GM19023 (cell line): ENCODE results near the gene ADA.

ENCODE experiments used
- ATAC-seq: cut with Tn5 transposase; IDR thresholded peaks from one replicate; pipeline ENCODE4 v1.9.1; 2021; ENCODE audit warnings: mild to moderate bottlenecking, moderate library complexity; ENCODE audit not compliant: unreplicated experiment

ADA gene

DNA sequence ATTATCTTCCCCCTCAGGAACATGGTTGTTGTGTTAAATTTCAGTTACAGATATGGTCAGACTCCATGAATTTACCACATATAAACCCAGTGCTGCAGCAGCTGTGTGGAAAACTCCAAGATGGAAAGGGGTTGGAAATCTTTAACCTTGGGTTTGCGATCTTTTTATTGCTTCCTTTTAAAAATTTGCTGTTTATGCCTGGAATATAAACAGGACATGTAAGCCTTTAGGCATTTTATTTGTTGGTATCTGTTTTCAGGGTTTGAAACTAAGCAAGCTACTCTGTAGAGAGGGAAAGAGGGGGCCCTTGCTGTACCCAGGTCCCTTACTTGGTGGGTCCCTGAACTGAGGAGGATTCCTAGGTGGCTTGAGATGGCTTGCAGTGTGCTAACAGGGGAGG, 68.3 kb downstream of the ADA start:
- no peak for ATAC-seq

- ATAC-seq = no peak
Observed at GRCh38 chr20:44582311-44583025, 69.0 kb downstream of the ADA start, which contains the start of gene PKIG. Gene PKIG, plus strand, starts transcription at chr20:44582579. Its CDS starts 31,978 bp downstream, at chr20:44614557.

DNA sequence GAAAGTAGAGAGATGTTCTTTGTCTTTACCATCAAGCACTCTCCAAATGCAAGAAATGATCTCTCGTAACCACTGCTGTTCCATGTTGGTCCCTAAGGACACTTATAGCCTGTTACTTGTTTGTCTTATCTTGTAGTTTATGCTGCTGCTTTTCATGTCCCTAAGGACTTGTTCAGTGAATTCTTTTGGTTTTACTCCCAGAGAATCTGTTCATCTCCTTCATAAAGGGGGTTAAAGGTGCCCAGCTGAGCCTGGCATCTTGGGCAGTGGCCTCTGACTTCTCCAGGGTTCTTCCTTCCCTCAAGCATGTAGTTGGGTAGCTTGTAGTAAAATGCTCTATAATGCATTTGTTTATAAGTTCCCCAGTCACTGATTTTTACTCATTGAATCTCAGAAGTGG, 70.0 kb downstream of the ADA start:
- ATAC-seq = no peak

DNA sequence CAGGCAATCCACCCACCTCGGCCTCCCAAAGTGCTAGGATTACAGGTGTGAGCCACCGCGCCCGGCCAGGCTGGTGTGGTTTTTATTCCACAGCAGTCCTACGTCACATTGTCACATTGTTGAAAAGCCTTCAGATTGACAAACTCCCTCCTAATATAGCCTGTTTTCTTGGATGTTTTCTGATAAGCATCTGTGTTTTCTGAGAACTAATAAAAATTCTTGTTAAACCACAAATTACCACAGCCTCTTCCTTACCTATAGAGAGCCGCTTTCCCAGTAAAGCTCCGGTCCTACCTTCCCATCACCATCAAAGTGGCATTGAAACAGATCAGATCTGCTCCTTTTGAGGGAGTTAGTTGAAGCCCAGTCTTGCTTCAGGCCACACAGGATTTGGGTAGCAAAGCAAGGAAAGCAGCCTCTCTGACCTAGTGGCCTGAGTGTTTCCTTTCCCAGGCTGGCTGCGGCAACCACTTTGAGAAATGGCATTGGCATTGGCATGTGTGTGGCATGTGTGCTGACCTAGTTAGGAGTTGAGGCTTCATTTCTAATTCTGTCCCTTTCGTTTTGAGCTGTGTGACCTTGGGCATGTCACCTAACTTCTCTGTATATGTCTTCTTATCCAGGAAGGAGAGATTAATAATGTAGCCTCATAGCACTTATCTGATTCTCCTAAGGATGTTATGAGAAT, 70.8 kb downstream of the ADA start:
- ATAC-seq = no peak

- ATAC-seq = no peak
Observed at GRCh38 chr20:44579313-44580081, 72.0 kb downstream of the ADA start.

DNA sequence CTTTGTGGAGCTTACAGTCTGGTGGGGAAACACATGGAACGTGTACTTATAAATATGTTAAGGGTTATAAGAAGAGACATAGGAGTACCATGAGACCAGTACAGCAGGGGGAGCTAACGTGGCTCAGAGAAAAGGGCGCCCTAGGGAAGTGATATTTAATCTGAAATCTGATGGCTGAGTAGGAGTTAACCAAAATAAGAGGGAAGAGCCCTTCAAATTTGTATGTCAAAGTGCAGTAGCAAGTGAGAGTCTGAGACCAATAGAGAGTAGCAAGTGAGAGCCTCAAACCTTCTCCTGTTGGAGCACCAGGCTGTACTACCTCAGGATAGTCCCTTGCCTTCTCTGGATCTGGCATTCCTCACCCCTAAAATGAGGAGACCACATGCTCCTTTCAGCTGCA, 75.2 kb downstream of the ADA start:
- no peak for ATAC-seq

- no peak for ATAC-seq
Observed at GRCh38 chr20:44574372-44574771, 77.1 kb downstream of the ADA start.

DNA sequence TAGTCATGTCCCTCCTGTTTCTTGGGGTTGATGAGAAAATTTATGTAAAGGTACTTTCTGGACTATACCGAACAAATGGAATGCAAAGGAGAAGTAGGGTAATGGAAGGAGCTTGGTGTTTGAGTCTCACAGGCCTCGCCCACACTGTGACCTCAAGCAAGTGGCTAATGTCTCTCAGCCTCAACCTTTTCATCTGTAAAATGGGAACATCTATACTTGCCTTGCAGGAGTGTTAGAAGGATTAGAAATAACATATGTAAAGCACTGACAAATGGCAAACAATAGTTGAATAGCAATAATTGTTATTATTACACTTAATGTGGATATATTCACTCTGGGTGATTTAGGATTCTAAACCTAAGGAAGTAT, 78.0 kb downstream of the ADA start:
- no peak for ATAC-seq

GRCh38 chr20:44572551-44573500, 78.7 kb downstream of the ADA start:
- no peak for ATAC-seq

GRCh38 chr20:44571362-44571988, 80.0 kb downstream of the ADA start:
- no peak for ATAC-seq

- no peak for ATAC-seq
Observed at GRCh38 chr20:44570367-44570766, 81.1 kb downstream of the ADA start.
